Measurements from ENCODE around the gene RASSF7.

RASSF7 gene

GRCh38 chr11:551596-551995 is 9.2 kb upstream of the RASSF7 start:
- no peak for DNase-seq

- DNase-seq, result no peak
Observed at GRCh38 chr11:553083-553987, 7.4 kb upstream of the RASSF7 start.

- no peak for DNase-seq
Observed at GRCh38 chr11:553988-554340, 6.8 kb upstream of the RASSF7 start.

GRCh38 chr11:554428-555226 is 6.1 kb upstream of the RASSF7 start:
- DNase-seq, result peak; percentile 80

- DNase-seq, result no peak
Observed at GRCh38 chr11:555227-555779, 5.5 kb upstream of the RASSF7 start.

- DNase-seq, result no peak
Observed at GRCh38 chr11:555780-556661, 4.7 kb upstream of the RASSF7 start.

- no peak for DNase-seq
Observed at GRCh38 chr11:556662-557256, 4.0 kb upstream of the RASSF7 start.

- DNase-seq, result no peak
Observed at GRCh38 chr11:557328-558132, 3.2 kb upstream of the RASSF7 start.

GRCh38 chr11:558503-558902 is 2.3 kb upstream of the RASSF7 start:
- no peak for DNase-seq

GRCh38 chr11:559020-559620 is 1.6 kb upstream of the RASSF7 start:
- no peak for DNase-seq

- DNase-seq, result no peak
Observed at GRCh38 chr11:559712-560304, 962 bp upstream of the RASSF7 start.

GRCh38 chr11:561148-562003 is 606 bp downstream of the RASSF7 start:
- DNase-seq, result no peak

- DNase-seq, result no peak
Observed at GRCh38 chr11:562046-562645, 1.4 kb downstream of the RASSF7 start.

- no peak for DNase-seq
Observed at GRCh38 chr11:563066-563811, 2.5 kb downstream of the RASSF7 start.

- no peak for DNase-seq
Observed at GRCh38 chr11:563812-564578, 3.2 kb downstream of the RASSF7 start.

GRCh38 chr11:565921-566509 is 5.2 kb downstream of the RASSF7 start:
- no peak for DNase-seq

GRCh38 chr11:567011-567628 is 6.3 kb downstream of the RASSF7 start:
- no peak for DNase-seq

Measured in activated CD8-positive, alpha-beta memory T cell treated with anti-CD3 and anti-CD28 coated beads, Interleukin-2, amount 50 U/mL, for 4 hours (primary cell).